HepG2 (cell line): Measurements from ENCODE around the gene CRYZL1. TPM values are rescaled to one million over a fixed set of nuclear protein-coding genes. Genes with fewer than 3 reads are reported as not detected.

Experiments
- ATAC-seq: fragments of 200-7000 bp; cut with Tn5 transposase; 3 replicates; pipeline ENCODE4 v1.9.1; 2020; ENCODE audit warnings: mild to moderate bottlenecking, moderate library complexity
- BruUV-seq: library from RNA; stranded (reverse); fragments of 400-500 nt; replicated peaks from 2 replicates; lab custom pipeline; 2021; lab: Mats Ljungman, UMichigan
- CTCF ChIA-PET: fragments of 300-600 bp; formaldehyde crosslinking; extraction: SDS; loops from one replicate; lab custom pipeline; 2021; ENCODE audit warnings: low total read pairs, inconsistent platforms, low intra/inter-chr PET ratio; lab: Yijun Ruan, JAX
- POLR2A ChIA-PET: fragments of 350-600 bp; sonication (Branson Sonifier 250); formaldehyde crosslinking; loops from one replicate; lab custom pipeline; 2020; ENCODE audit warnings: antibody characterized with exemption, inconsistent platforms; lab: Yijun Ruan, JAX
- DNase-seq: peaks from one replicate; pipeline ENCODE4 v3.0.0-alpha.2; 2015; ENCODE audit warnings: low spot score
- FAIRE-seq: peaks from 3 replicates; lab custom pipeline; 2011; peaks lifted over from hg19 to GRCh38; lab: Jason Lieb, UNC
- H2AFZ ChIP-seq: one replicate; pipeline ENCODE4 v1.6.1; 2011; ENCODE audit warnings: low read length, inconsistent platforms
- H3K27ac ChIP-seq: fragments of 300-600 bp; 3 replicates; pipeline ENCODE4 v1.8.0; 2011; ENCODE audit warnings: mixed run types, mild to moderate bottlenecking, mixed read lengths, low read length, inconsistent platforms; ENCODE audit not compliant: insufficient read depth; ENCODE audit errors: extremely low read length
- H3K27me3 ChIP-seq, 2 experiments: fragments of 200-600 bp in 1 of 2; 2 replicates in 1 of 2; 3 replicates in 1 of 2; pipeline versions ENCODE4 v1.6.0 to v1.8.0; 2011; ENCODE audit warnings: low read length in 2 of 2, mild to moderate bottlenecking in 2 of 2, moderate library complexity in 2 of 2, inconsistent platforms in 1 of 2; ENCODE audit not compliant: insufficient read depth in 2 of 2, control insufficient read depth in 1 of 2
- H3K36me3 ChIP-seq, 2 experiments: fragments of 200-600 bp in 1 of 2; replicated peaks in 1 of 2; 2 replicates in 1 of 2; 3 replicates in 1 of 2; pipeline versions ENCODE4 v1.5.1 to v1.8.0; 2011; ENCODE audit warnings: low read length in 2 of 2, inconsistent platforms in 1 of 2; ENCODE audit not compliant: insufficient read depth in 2 of 2, control insufficient read depth in 1 of 2
- H3K4me1 ChIP-seq: 2 replicates; pipeline ENCODE4 v1.5.1; 2012; ENCODE audit warnings: low read length, inconsistent platforms; ENCODE audit not compliant: insufficient read depth
- H3K4me2 ChIP-seq: 2 replicates; pipeline ENCODE4 v1.6.0; 2011; ENCODE audit warnings: low read depth, low read length, inconsistent platforms
- H3K4me3 ChIP-seq, 3 experiments: fragments of 200-600 bp in 1 of 3; sonication (generic), shearing (Covaris generic) in 1 of 3; replicated peaks in 1 of 3; 2 replicates each; pipeline ENCODE4 v1.5.1; 2011 to 2016; ENCODE audit warnings: low read length in 3 of 3, inconsistent platforms in 2 of 3, low read depth in 2 of 3, mild to moderate bottlenecking in 2 of 3, control low read depth in 1 of 3, mixed read lengths in 1 of 3; ENCODE audit not compliant: insufficient read depth in 1 of 3
- H3K79me2 ChIP-seq: one replicate; pipeline ENCODE4 v1.6.1; 2011; ENCODE audit warnings: low read length, inconsistent platforms; ENCODE audit not compliant: insufficient read depth
- H3K9ac ChIP-seq: 2 replicates; pipeline ENCODE4 v1.6.0; 2011; ENCODE audit warnings: mild to moderate bottlenecking, low read depth, low read length, inconsistent platforms; ENCODE audit not compliant: insufficient read depth
- H3K9me3 ChIP-seq: 2 replicates; pipeline ENCODE4 v1.5.1; 2012; ENCODE audit warnings: mild to moderate bottlenecking, low read length
- H4K20me1 ChIP-seq: 2 replicates; pipeline ENCODE4 v1.6.0; 2011; ENCODE audit warnings: inconsistent platforms, mild to moderate bottlenecking, low read length, moderate library complexity; ENCODE audit not compliant: insufficient read depth
- ERF ChIP-seq: IDR thresholded peaks from 2 replicates; pipeline ENCODE4 v1.6.1; 2018; ENCODE audit warnings: missing biosample characterization, missing genetic modification reagents
- NFRKB ChIP-seq: fragments of 450-650 bp; IDR thresholded peaks from 2 replicates; pipeline ENCODE4 v1.6.1; 2017
- NR2F6 ChIP-seq, 2 experiments: IDR thresholded peaks; 2 replicates each; pipeline ENCODE4 v1.6.1; 2016; ENCODE audit warnings: antibody characterized with exemption in 1 of 2, mild to moderate bottlenecking in 1 of 2
- NR3C1 ChIP-seq: sonication (generic); formaldehyde crosslinking; IDR thresholded peaks from 2 replicates; pipeline ENCODE4 v1.4.0; 2020; ENCODE audit warnings: missing genetic modification reagents
- RCOR2 ChIP-seq: IDR thresholded peaks from 2 replicates; pipeline ENCODE4 v1.6.1; 2016; ENCODE audit warnings: missing biosample characterization, missing genetic modification reagents
- ZBTB8A ChIP-seq: sonication (generic); formaldehyde crosslinking; IDR thresholded peaks from 2 replicates; pipeline ENCODE4 v1.4.0; 2020; ENCODE audit warnings: mild to moderate bottlenecking, low read depth, missing genetic modification reagents, borderline replicate concordance
- ZNF329 ChIP-seq: sonication (generic); formaldehyde crosslinking; IDR thresholded peaks from 2 replicates; pipeline ENCODE4 v1.9.0; 2021; ENCODE audit warnings: low read depth, mild to moderate bottlenecking, missing genetic modification reagents
- ZNF431 ChIP-seq: sonication (generic); formaldehyde crosslinking; IDR thresholded peaks from 2 replicates; pipeline ENCODE4 v1.9.0; 2022; ENCODE audit warnings: missing genetic modification reagents, low read depth, mild to moderate bottlenecking, borderline replicate concordance
- ZNF83 ChIP-seq: sonication (generic); formaldehyde crosslinking; IDR thresholded peaks from 2 replicates; pipeline ENCODE4 v1.4.0; 2020; ENCODE audit warnings: missing genetic modification reagents, mild to moderate bottlenecking, borderline replicate concordance
- WGBS: methylation state at CpG from one replicate; pipeline ENCODE4 v1.1.6; 2017; ENCODE audit warnings: low lambda C conversion rate; 5-methylcytosine and 5-hydroxymethylcytosine counted together
- in situ Hi-C: cut with HindIII; loops from 2 replicates; pipeline ENCODE4 v1.10.0; 2017; ENCODE audit warnings: low pct_unique_long_range_greater_than_20kb; ENCODE audit not compliant: extremely low pct_ligation_motif_present
- intact Hi-C: fragments of 100-400 bp; cut with micrococcal nuclease; formaldehyde crosslinking; loops from one replicate; pipeline ENCODE4 v1.10.0; 2022; ENCODE audit not compliant: unreplicated experiment
- polyA plus RNA-seq, 8 experiments: library from polyadenylated mRNA; depleted of rRNA in 3 of 8; stranded (reverse) in 7 of 8; unstranded in 1 of 8; fragments of >200 nt; fragmentation: Illumina TruSeq in 4 of 8; extraction: Trizol in 4 of 8; gene quantifications; 2 replicates each; pipeline versions ENCODE4 v1.2.1 to v1.2.3, GENCODE V29; 2011 to 2016; ENCODE audit warnings: low read depth in 4 of 8, missing spikeins in 1 of 8, mixed read lengths in 1 of 8; ENCODE audit not compliant: insufficient read depth in 1 of 8
- total RNA-seq, 5 experiments: library from RNA; depleted of rRNA; stranded (reverse); fragments of >200 nt; fragmentation: Illumina TruSeq; extraction: Trizol; gene quantifications; 2 replicates each; pipeline ENCODE4 v1.2.3, GENCODE V29; 2016; ENCODE audit warnings: low read depth in 1 of 5
- TF ChIP-seq, protein P1 (sequence below): sonication (generic); formaldehyde crosslinking; IDR thresholded peaks from 2 replicates; pipeline ENCODE4 v1.4.0; 2020; ENCODE audit warnings: missing genetic modification reagents
- TF ChIP-seq, protein P2 (sequence below): sonication (generic); formaldehyde crosslinking; IDR thresholded peaks from 2 replicates; pipeline ENCODE4 v1.8.1; 2023; ENCODE audit warnings: mild to moderate bottlenecking, missing genetic modification reagents

The CRYZL1 gene
- total and polyA plus RNA-seq, 2 of the 13 experiments (the other 11 are each of a cell fraction or from before 2014, with no cell fraction given), result 20.3 to 27.7 TPM

DNA sequence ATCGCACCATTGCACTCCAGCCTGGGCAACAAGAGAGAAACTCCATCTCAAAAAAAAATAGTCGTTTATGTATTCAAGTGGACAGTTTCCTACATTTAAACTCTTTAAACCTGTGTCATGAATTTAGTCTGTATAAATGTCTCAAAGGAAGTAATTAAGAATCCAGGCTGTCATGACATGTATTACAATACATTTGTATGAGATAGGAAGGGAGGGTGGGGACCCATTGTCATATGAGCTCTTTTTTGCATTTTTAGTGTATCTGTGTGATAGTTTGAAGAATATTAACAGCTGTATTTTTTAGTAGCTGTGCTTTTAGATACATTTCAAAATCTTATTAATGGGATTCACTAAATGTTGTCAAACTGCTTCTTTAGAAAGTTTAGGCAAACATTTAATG is 73.1 kb downstream of the CRYZL1 start:
- Histone ChIP-seq H3K4me3 (no peak overlapping the region), H3K27me3 (no peaks in the 10 kb centered on the region), H4K20me1 (no peaks in the 10 kb centered on the region), H3K9ac (no peak overlapping the region), H3K27ac (no peak overlapping the region), H3K36me3 (peaks cover 7 to 30% of the 10 kb centered on the region in 2 experiments), H3K4me1 (peaks cover 40% of the 10 kb centered on the region), H3K79me2 (peaks cover 3% of the 10 kb centered on the region), H3K4me2 (no peak overlapping the region), H2AFZ (no peak overlapping the region), H3K9me3 (no peaks in the 10 kb centered on the region)
- in situ Hi-C loops (no loop called here), intact Hi-C loops (no loop called here)
- ATAC-seq, result no peak
- no peak for TF ChIP-seq ERF (CRISPR knock-in tag)
- no peak for TF ChIP-seq NFRKB
- TF ChIP-seq NR3C1 (CRISPR knock-in tag), result no peak
- no peak for TF ChIP-seq ZNF431 (CRISPR knock-in tag)
- TF ChIP-seq, protein P1, sequence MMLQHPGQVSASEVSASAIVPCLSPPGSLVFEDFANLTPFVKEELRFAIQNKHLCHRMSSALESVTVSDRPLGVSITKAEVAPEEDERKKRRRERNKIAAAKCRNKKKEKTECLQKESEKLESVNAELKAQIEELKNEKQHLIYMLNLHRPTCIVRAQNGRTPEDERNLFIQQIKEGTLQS (CRISPR knock-in tag), result no peak
- no peak for TF ChIP-seq ZNF329 (CRISPR knock-in tag)
- no peak for TF ChIP-seq RCOR2 (CRISPR knock-in tag)
- TF ChIP-seq ZNF83 (CRISPR knock-in tag), result no peak
- TF ChIP-seq, protein P2, sequence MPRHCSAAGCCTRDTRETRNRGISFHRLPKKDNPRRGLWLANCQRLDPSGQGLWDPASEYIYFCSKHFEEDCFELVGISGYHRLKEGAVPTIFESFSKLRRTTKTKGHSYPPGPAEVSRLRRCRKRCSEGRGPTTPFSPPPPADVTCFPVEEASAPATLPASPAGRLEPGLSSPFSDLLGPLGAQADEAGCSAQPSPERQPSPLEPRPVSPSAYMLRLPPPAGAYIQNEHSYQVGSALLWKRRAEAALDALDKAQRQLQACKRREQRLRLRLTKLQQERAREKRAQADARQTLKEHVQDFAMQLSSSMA (CRISPR knock-in tag), result no peak
- TF ChIP-seq NR2F6 (IDR thresholded peaks at IDR 0.05), result no peak
- TF ChIP-seq NR2F6 (CRISPR knock-in tag; IDR thresholded peaks at IDR 0.05), result no peak
- no peak for TF ChIP-seq ZBTB8A (CRISPR knock-in tag)
- POLR2A ChIA-PET, result interaction anchor here (1.2 to 1.3 kb wide), 2 partner anchors 17 to 20 kb away, joined by 3 to 6 read pairs; partner anchors contain the start of gene DONSON
- BruUV-seq, result no TSS peak
- CTCF ChIA-PET, result no interaction called here
- DNase-seq, result no peak
- WGBS, result 90% methylated on average over 2 of the region's 2 CpGs
- FAIRE-seq, result no peak
